Raji (cell line): ENCODE measurements around the gene DNTT.

Source experiments
- POLR2A ChIP-seq: IDR thresholded peaks from 2 replicates; pipeline ENCODE4 v1.6.1; 2011; ENCODE audit warnings: low read depth, low read length, control low read depth; ENCODE audit not compliant: insufficient read depth

Gene DNTT

GRCh38 chr10:96341219-96342182, 37.3 kb downstream of the DNTT start:
- no peak for TF ChIP-seq POLR2A

GRCh38 chr10:96342402-96342801, 38.2 kb downstream of the DNTT start:
- no peak for TF ChIP-seq POLR2A

DNA sequence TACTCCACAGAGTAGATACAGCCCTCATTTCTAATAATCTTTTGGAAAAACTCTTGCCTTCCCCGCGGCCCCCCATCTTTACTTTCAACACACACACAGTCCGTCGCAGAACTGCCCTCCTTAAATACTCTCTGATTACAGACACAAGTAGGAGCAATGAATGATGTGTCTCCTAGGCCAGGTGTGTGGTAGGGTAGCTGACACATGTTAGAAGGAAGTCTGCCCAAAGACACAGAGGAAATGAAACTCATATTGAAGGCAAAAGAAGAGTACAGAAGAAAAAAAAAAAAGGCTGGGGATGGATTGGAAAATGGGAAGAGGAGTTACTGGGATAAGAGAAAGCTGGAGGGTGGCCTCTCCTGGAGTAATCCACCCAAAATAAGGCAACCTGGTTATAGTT, 39.9 kb downstream of the DNTT start:
- no peak for TF ChIP-seq POLR2A

DNA sequence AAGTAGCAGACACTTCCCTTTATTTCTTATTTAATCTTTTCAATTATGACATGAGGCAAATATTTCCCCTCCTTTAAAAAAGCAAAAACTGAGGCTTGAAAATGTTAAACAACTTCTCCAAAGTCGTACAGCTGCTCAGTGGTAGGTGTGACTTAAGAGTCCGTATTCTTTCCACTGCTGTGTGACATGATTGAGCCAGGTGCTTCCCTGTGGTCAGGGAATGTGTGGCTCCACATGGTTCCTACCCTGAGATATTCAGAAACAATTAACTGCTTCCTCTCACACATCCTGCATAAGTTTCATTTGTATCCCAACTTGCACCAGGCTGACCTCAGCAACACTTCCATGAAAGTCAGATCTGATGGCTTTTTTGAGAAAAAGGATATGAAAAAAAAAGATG, 41.0 kb downstream of the DNTT start:
- no peak for TF ChIP-seq POLR2A

DNA sequence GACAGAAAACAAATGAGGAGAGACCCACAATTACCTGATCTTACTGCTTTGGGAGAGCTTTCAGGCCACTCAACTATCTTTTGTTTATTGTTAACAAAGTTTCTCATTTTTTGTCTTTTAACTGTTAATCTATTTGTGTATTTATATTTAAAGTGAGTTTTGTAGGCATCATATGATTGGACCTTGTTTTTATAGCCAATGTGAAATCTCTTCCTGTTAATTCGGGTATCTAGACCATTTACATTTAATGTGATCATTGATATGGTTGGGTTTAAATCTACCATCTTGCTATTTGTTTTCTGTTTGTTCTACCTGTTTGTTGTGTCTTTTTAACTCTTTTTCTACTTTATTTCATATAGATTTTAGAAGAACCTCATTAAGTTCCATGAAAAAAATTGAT, 42.1 kb downstream of the DNTT start:
- no peak for TF ChIP-seq POLR2A

DNA sequence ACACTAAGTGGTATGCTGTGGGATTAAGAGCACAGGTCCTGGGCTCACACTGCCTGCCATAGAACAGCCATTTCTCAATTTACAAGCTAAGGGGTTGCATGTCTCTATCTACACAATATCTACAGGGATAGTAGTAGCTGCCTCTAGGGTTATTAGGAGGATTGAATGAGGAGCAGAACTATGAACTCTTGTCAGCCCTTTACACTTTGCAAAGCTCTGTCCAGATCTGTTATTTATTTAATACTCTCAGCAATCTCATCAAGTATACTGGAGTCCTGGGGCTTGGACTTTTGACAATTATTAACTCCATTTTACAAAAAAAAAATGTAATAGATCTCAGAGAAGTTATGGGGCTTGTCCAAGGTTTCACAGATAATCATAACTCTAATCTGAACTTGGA, 47.8 kb downstream of the DNTT start:
- no peak for TF ChIP-seq POLR2A

DNA sequence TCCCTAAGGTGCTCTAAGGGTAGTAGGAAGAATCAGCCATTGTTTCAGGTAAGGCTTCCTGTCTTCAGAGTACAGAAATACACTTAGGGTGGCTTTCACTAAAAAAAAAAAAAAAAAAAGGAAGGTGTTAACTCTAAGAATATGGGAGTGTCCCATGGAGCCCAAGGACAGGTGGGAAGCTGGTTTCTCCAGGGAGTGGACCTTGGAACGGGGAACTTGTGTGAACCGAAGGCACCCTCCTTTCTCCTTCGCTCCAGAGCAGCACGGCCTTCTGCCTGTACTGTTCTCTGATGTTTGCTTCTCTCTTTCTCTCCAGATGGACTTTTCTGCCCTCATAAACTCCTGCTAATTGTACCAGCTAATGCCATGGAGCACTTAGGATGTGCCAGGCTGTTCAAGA, 48.3 kb downstream of the DNTT start:
- no peak for TF ChIP-seq POLR2A

- TF ChIP-seq POLR2A = no peak
Observed at GRCh38 chr10:96357038-96357620, 52.9 kb downstream of the DNTT start.

GRCh38 chr10:96358851-96359540, 54.8 kb downstream of the DNTT start, which contains the start of gene OPALIN:
TSS of gene OPALIN (minus strand) at chr10:96359002. CDS start at chr10:96358896, 106 bp downstream.
- no peak for TF ChIP-seq POLR2A

- no peak for TF ChIP-seq POLR2A
Observed at GRCh38 chr10:96359616-96360015, 55.4 kb downstream of the DNTT start.

DNA sequence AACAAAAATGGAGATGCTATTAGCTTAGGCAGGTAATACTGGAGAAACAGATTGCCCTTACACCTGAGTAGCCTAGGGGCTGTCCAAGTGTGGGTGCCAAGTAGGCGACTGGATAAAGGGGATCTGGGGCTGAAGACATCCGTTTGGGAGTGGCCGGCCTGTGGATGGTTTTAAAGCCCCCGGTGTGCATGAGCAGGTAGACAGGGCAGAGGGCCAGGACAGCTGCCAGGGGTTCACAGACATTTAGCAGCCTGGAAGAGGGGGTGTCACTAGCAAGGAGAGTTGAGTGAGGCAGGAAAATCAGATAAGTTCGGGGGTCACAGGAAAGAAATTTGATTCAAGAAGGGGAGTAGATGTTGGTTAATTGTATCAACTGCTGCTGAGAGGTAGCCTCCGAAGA, 56.1 kb downstream of the DNTT start:
- TF ChIP-seq POLR2A = no peak

DNA sequence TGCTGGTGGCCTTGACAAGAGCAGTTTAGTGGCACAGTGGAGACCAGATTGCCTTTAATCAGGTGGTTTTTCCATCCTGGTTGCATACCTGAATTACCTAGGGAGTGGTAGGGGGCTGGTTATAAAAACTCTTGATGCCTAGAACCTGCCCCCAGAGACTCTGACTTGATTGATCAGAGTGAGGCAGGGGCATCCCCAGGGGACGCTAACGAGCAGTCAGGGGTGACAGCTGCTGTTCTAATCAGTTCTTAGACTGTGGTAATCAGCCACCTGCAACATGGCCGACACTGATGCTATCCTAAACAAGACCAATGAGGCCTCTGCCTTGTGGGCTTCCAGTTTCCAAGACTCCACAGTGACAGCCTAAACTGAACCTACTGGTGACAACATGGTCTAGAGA, 56.5 kb downstream of the DNTT start:
- no peak for TF ChIP-seq POLR2A

DNA sequence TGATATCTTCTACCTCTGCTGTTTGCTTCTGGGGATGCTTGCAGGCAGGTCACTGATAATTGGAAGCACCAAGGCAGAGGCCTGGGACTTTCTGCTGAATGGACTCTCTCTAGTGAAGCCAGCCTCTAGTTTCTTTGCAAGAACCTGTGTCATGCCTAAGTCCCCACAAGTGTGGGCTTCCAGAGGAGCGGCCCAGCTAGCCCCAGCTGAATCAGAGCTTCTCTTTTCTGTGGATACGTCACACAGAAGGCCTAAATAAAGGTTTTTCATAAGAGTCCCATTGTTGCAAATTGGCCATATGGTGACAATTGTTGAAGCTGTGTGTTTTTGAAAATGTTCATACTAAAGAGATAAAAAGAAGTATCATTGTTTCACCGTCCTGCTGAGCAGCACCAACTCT, 61.3 kb downstream of the DNTT start:
- no peak for TF ChIP-seq POLR2A

DNA sequence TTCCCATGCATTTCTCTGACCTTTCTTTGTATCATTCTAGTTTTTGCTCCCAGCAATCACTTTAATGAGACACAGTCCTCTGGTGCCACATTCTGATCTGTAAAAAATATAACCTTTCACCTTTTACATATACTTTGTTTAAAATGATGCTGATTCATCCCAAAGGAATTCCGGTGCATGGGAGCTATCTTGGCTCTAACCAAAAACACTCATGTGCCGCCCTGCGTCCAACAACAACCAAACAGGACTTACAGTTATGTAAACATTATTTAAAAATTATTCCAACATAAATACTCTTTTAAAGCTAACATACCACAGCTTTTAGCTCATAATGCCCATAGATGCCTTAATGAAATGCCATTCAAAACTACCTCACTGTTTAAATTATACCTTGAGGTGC, 62.3 kb downstream of the DNTT start:
- TF ChIP-seq POLR2A = no peak

DNA sequence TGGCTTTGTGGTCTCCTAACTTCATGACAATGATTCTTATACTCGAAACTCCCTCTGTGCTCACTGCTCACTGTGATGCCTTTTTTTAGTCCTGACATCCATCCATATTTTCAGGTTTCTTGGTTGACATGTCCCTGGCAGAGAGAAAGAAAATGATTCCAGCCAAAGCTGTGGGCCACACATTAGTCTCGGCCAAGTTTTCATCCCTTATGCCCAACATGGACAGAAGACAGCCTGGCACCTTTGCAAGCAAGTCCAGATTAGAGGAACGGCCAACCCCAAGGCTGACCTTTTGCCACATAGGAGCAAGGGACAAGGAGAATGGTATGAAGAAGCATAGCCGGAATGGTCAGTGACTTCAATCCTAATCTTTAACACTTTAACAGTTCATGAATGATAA, 63.2 kb downstream of the DNTT start:
- no peak for TF ChIP-seq POLR2A

GRCh38 chr10:96368971-96369370, 64.7 kb downstream of the DNTT start:
- TF ChIP-seq POLR2A = no peak

GRCh38 chr10:96369890-96370583, 65.8 kb downstream of the DNTT start:
- no peak for TF ChIP-seq POLR2A
